Peyer's patch (tissue), 4 donors: ENCODE results near the gene PFKL.

Experiments used
- POLR2A ChIP-seq, 2 donors: fragments of 450-650 bp; IDR thresholded peaks; one replicate each; pipeline ENCODE4 v1.5.1; 2017; ENCODE audit warnings: antibody characterized with exemption in 2 of 2, mild to moderate bottlenecking in 2 of 2, moderate library complexity in 2 of 2
- TF ChIP-seq, protein P1 (sequence below), 6 experiments: fragments of 450-650 bp in 4 of 6; fragments of 200-600 bp in 2 of 6; sonication (generic) in 1 of 6; IDR thresholded peaks; one replicate each; pipeline ENCODE4 v1.5.1; 2017 to 2019; ENCODE audit warnings: antibody characterized with exemption in 6 of 6, mild to moderate bottlenecking in 3 of 6, moderate library complexity in 1 of 6

- TF ChIP-seq, protein P1, sequence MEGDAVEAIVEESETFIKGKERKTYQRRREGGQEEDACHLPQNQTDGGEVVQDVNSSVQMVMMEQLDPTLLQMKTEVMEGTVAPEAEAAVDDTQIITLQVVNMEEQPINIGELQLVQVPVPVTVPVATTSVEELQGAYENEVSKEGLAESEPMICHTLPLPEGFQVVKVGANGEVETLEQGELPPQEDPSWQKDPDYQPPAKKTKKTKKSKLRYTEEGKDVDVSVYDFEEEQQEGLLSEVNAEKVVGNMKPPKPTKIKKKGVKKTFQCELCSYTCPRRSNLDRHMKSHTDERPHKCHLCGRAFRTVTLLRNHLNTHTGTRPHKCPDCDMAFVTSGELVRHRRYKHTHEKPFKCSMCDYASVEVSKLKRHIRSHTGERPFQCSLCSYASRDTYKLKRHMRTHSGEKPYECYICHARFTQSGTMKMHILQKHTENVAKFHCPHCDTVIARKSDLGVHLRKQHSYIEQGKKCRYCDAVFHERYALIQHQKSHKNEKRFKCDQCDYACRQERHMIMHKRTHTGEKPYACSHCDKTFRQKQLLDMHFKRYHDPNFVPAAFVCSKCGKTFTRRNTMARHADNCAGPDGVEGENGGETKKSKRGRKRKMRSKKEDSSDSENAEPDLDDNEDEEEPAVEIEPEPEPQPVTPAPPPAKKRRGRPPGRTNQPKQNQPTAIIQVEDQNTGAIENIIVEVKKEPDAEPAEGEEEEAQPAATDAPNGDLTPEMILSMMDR (IDR thresholded peaks at IDR 0.05): no peak
- no peak for TF ChIP-seq POLR2A (IDR thresholded peaks at IDR 0.05)
Measured at GRCh38 chr21:44370027-44370735, 70.3 kb downstream of the PFKL start.
